Measurements from ENCODE around the gene DEPP1.

Gene DEPP1

GRCh38 chr10:44976352-44977198 lies 2.0 kb downstream of the DEPP1 start:
- peaks cover 40 to 58% of the 10 kb centered on the region in 2 donors for H3K4me1 ChIP-seq (ENCODE audit: control insufficient read depth in 1 of 2, insufficient read depth in 2 of 2, low read length in 2 of 2)
- no peaks in the 10 kb centered on the region for H3K9me3 ChIP-seq (ENCODE audit: control insufficient read depth in 1 of 2, low read length in 2 of 2)
- no peaks in the 10 kb centered on the region for H3K27me3 ChIP-seq (ENCODE audit: low read depth, low read length)
- peak overlapping the region; percentile 90 for H3K27ac ChIP-seq (ENCODE audit: low read length)
- peak overlapping the region; percentile 76 to 81 for H3K4me3 ChIP-seq (ENCODE audit: low read depth in 1 of 2, low read length in 2 of 2)
- peaks cover 14 to 20% of the 10 kb centered on the region in 2 donors for H3K36me3 ChIP-seq (ENCODE audit: control insufficient read depth in 1 of 2, insufficient read depth in 2 of 2, low read length in 2 of 2)

GRCh38 chr10:44975431-44976331 lies 2.9 kb downstream of the DEPP1 start:
- H3K4me1 ChIP-seq (ENCODE audit: control insufficient read depth in 1 of 2, insufficient read depth in 2 of 2, low read length in 2 of 2): peaks cover 35 to 49% of the 10 kb centered on the region in 2 donors
- peak overlapping the region; percentile 76 to 81 for H3K4me3 ChIP-seq (ENCODE audit: low read depth in 1 of 2, low read length in 2 of 2)
- H3K36me3 ChIP-seq (ENCODE audit: control insufficient read depth in 1 of 2, insufficient read depth in 2 of 2, low read length in 2 of 2): peaks cover 22 to 29% of the 10 kb centered on the region in 2 donors
- peak overlapping the region; percentile 90 for H3K27ac ChIP-seq (ENCODE audit: low read length)
- H3K27me3 ChIP-seq (ENCODE audit: low read depth, low read length): no peaks in the 10 kb centered on the region
- H3K9me3 ChIP-seq (ENCODE audit: control insufficient read depth in 1 of 2, low read length in 2 of 2): no peaks in the 10 kb centered on the region

GRCh38 chr10:44974628-44975430 lies 3.8 kb downstream of the DEPP1 start:
- Histone ChIP-seq H3K4me3 (ENCODE audit: low read depth in 1 of 2, low read length in 2 of 2) (peak overlapping the region; percentile 60 to 72), H3K36me3 (ENCODE audit: control insufficient read depth in 1 of 2, insufficient read depth in 2 of 2, low read length in 2 of 2) (peaks cover 31 to 32% of the 10 kb centered on the region in 2 donors), H3K4me1 (ENCODE audit: control insufficient read depth in 1 of 2, insufficient read depth in 2 of 2, low read length in 2 of 2) (peaks cover 30 to 41% of the 10 kb centered on the region in 2 donors), H3K27me3 (ENCODE audit: low read depth, low read length) (no peaks in the 10 kb centered on the region), H3K9me3 (ENCODE audit: control insufficient read depth in 1 of 2, low read length in 2 of 2) (no peaks in the 10 kb centered on the region), H3K27ac (ENCODE audit: low read length) (peak overlapping the region; percentile 80)

GRCh38 chr10:44974082-44974627 lies 4.5 kb downstream of the DEPP1 start:
- Histone ChIP-seq H3K36me3 (ENCODE audit: control insufficient read depth in 1 of 2, insufficient read depth in 2 of 2, low read length in 2 of 2) (peaks cover 31 to 36% of the 10 kb centered on the region in 2 donors), H3K4me3 (ENCODE audit: low read depth in 1 of 2, low read length in 2 of 2) (peak overlapping the region; percentile 60 to 72), H3K4me1 (ENCODE audit: control insufficient read depth in 1 of 2, insufficient read depth in 2 of 2, low read length in 2 of 2) (peaks cover 31 to 34% of the 10 kb centered on the region in 2 donors), H3K27me3 (ENCODE audit: low read depth, low read length) (no peaks in the 10 kb centered on the region), H3K27ac (ENCODE audit: low read length) (peak overlapping the region; percentile 80), H3K9me3 (ENCODE audit: control insufficient read depth in 1 of 2, low read length in 2 of 2) (no peaks in the 10 kb centered on the region)

- Histone ChIP-seq H3K27ac (ENCODE audit: low read length) (peak overlapping the region; percentile 80), H3K27me3 (ENCODE audit: low read depth, low read length) (no peaks in the 10 kb centered on the region), H3K4me1 (ENCODE audit: control insufficient read depth in 1 of 2, insufficient read depth in 2 of 2, low read length in 2 of 2) (peaks cover 27 to 31% of the 10 kb centered on the region in 2 donors), H3K4me3 (ENCODE audit: low read depth in 1 of 2, low read length in 2 of 2) (no peak overlapping the region), H3K36me3 (ENCODE audit: control insufficient read depth in 1 of 2, insufficient read depth in 2 of 2, low read length in 2 of 2) (peaks cover 31 to 36% of the 10 kb centered on the region in 2 donors), H3K9me3 (ENCODE audit: control insufficient read depth in 1 of 2, low read length in 2 of 2) (no peaks in the 10 kb centered on the region)
Observed at GRCh38 chr10:44973323-44974081, 5.1 kb downstream of the DEPP1 start.

GRCh38 chr10:44972874-44973306 lies 5.7 kb downstream of the DEPP1 start:
- peaks cover 29 to 31% of the 10 kb centered on the region in 2 donors for H3K4me1 ChIP-seq (ENCODE audit: control insufficient read depth in 1 of 2, insufficient read depth in 2 of 2, low read length in 2 of 2)

GRCh38 chr10:44971935-44972757 lies 6.5 kb downstream of the DEPP1 start:
- no peaks in the 10 kb centered on the region for H3K27me3 ChIP-seq (ENCODE audit: low read depth, low read length)
- H3K27ac ChIP-seq (ENCODE audit: low read length): no peak overlapping the region
- H3K4me1 ChIP-seq (ENCODE audit: control insufficient read depth in 1 of 2, insufficient read depth in 2 of 2, low read length in 2 of 2): peaks cover 32 to 33% of the 10 kb centered on the region in 2 donors
- no peaks in the 10 kb centered on the region for H3K9me3 ChIP-seq (ENCODE audit: control insufficient read depth in 1 of 2, low read length in 2 of 2)
- H3K36me3 ChIP-seq (ENCODE audit: control insufficient read depth in 1 of 2, insufficient read depth in 2 of 2, low read length in 2 of 2): peaks cover 24 to 32% of the 10 kb centered on the region in 2 donors
- no peak overlapping the region for H3K4me3 ChIP-seq (ENCODE audit: low read depth in 1 of 2, low read length in 2 of 2)

More at GRCh38 chr10:44972874-44973306, 5.7 kb downstream of the DEPP1 start:
- H3K4me3 ChIP-seq (ENCODE audit: low read depth in 1 of 2, low read length in 2 of 2): no peak overlapping the region
- peak overlapping the region; percentile 31 for H3K27ac ChIP-seq (ENCODE audit: low read length)
- no peaks in the 10 kb centered on the region for H3K9me3 ChIP-seq (ENCODE audit: control insufficient read depth in 1 of 2, low read length in 2 of 2)
- peaks cover 31 to 32% of the 10 kb centered on the region in 2 donors for H3K36me3 ChIP-seq (ENCODE audit: control insufficient read depth in 1 of 2, insufficient read depth in 2 of 2, low read length in 2 of 2)
- H3K27me3 ChIP-seq (ENCODE audit: low read depth, low read length): no peaks in the 10 kb centered on the region

GRCh38 chr10:44971434-44971833 lies 7.2 kb downstream of the DEPP1 start:
- Histone ChIP-seq H3K27ac (ENCODE audit: low read length) (no peak overlapping the region), H3K27me3 (ENCODE audit: low read depth, low read length) (no peaks in the 10 kb centered on the region), H3K36me3 (ENCODE audit: control insufficient read depth in 1 of 2, insufficient read depth in 2 of 2, low read length in 2 of 2) (peaks cover 24 to 31% of the 10 kb centered on the region in 2 donors), H3K9me3 (ENCODE audit: control insufficient read depth in 1 of 2, low read length in 2 of 2) (no peaks in the 10 kb centered on the region), H3K4me1 (ENCODE audit: control insufficient read depth in 1 of 2, insufficient read depth in 2 of 2, low read length in 2 of 2) (peaks cover 32 to 37% of the 10 kb centered on the region in 2 donors), H3K4me3 (ENCODE audit: low read depth in 1 of 2, low read length in 2 of 2) (no peak overlapping the region)

GRCh38 chr10:44970812-44971395 lies 7.7 kb downstream of the DEPP1 start:
- H3K36me3 ChIP-seq (ENCODE audit: control insufficient read depth in 1 of 2, insufficient read depth in 2 of 2, low read length in 2 of 2): peaks cover 24 to 27% of the 10 kb centered on the region in 2 donors
- H3K4me1 ChIP-seq (ENCODE audit: control insufficient read depth in 1 of 2, insufficient read depth in 2 of 2, low read length in 2 of 2): peaks cover 27 to 40% of the 10 kb centered on the region in 2 donors
- no peaks in the 10 kb centered on the region for H3K27me3 ChIP-seq (ENCODE audit: low read depth, low read length)
- no peak overlapping the region for H3K27ac ChIP-seq (ENCODE audit: low read length)
- H3K4me3 ChIP-seq (ENCODE audit: low read depth in 1 of 2, low read length in 2 of 2): no peak overlapping the region
- no peaks in the 10 kb centered on the region for H3K9me3 ChIP-seq (ENCODE audit: control insufficient read depth in 1 of 2, low read length in 2 of 2)

Measured in muscle layer of duodenum (tissue), 2 donors.